GM12874 (cell line): ENCODE measurements around the gene DGAT2L6.

ENCODE experiments used
- TF ChIP-seq, protein P1 (sequence below): IDR thresholded peaks from 2 replicates; pipeline ENCODE4 v1.5.1; 2011; ENCODE audit warnings: low read depth, mild to moderate bottlenecking, control low read depth, low read length, moderate library complexity; ENCODE audit not compliant: insufficient read depth

DGAT2L6 gene

DNA sequence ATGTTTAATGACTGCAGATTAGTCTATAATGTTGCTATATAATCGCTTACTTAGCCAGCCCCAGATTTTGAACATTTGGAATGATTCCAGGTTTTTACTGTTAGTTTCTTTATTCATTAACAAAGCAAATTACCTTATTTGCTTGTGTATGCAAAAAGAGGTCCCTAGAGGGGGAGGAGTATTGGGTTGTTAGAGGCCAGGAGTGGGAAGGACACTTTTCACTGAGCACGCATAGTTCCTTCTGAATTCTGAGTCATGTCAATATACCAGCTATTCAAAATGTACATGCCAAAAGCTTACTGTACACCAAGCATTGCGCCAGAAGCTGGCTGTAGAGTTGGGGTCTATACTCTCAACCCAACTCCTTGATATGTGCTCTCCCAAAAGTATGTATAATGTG lies 5.1 kb upstream of the DGAT2L6 start:
- TF ChIP-seq, protein P1, sequence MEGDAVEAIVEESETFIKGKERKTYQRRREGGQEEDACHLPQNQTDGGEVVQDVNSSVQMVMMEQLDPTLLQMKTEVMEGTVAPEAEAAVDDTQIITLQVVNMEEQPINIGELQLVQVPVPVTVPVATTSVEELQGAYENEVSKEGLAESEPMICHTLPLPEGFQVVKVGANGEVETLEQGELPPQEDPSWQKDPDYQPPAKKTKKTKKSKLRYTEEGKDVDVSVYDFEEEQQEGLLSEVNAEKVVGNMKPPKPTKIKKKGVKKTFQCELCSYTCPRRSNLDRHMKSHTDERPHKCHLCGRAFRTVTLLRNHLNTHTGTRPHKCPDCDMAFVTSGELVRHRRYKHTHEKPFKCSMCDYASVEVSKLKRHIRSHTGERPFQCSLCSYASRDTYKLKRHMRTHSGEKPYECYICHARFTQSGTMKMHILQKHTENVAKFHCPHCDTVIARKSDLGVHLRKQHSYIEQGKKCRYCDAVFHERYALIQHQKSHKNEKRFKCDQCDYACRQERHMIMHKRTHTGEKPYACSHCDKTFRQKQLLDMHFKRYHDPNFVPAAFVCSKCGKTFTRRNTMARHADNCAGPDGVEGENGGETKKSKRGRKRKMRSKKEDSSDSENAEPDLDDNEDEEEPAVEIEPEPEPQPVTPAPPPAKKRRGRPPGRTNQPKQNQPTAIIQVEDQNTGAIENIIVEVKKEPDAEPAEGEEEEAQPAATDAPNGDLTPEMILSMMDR, result no peak

DNA sequence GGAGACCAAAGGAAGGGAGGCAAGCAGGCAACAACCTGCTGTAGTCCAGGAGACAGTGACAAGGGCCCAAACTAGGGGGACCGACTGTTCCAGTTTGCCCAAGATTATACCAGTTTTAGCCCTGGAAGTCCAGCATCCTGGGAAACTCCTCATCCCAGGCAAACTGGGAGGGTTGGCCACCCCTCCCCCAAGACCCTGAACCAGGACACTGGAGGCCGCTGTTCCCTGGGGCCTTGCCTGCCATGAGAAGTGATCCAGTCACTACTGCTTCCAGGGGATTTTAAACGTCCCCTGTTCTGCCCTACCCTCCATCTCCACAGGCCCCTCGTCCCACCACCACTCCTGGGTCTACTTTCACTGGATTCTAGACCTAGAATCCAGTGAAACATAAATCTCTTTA lies 4.3 kb upstream of the DGAT2L6 start:
- TF ChIP-seq, protein P1, result no peak

- TF ChIP-seq, protein P1, result no peak
Measured at GRCh38 chrX:70174754-70175153, 2.5 kb upstream of the DGAT2L6 start.

DNA sequence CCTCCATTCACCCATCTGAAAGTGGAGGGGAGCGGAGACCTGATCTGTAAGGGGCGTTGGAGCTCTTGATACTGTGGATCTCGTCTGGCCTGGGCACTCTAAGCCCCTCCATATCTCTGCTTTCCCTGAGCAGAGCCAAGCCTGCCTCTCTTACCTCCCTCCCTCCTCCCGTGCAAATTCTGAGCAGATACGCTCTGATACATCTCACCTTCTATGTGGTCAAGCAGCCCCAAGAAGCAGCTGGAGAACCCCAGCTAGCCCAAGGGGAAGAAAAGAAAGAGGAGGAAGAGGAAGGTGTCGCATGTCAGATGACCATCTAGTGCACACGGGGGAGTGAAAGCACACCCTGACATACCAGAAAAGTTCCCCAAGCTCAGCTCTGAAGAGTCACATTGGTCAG lies 1.9 kb upstream of the DGAT2L6 start:
- TF ChIP-seq, protein P1, result no peak

DNA sequence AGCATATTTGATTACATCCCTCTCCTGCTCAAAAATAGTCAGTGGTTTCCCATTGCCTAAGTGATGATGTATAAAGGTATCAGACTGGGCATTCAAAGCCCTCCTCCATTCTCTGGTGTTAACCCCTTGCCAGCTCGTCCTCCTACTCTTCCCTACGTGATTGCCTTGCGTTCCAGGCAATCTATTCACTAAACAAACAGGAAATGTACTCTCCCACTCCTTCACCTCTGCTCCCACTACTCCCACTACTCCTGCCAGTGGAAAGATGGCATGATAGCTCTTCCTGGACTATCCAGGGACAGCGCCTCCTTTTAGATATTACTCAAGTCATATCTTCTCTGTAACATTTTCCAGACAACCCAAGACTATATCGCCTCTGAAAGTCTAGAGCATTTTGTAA lies 5.8 kb downstream of the DGAT2L6 start:
- TF ChIP-seq, protein P1, result no peak

- TF ChIP-seq, protein P1, result no peak
Measured at GRCh38 chrX:70190225-70190624, 12.9 kb downstream of the DGAT2L6 start.

- TF ChIP-seq, protein P1, result peak; percentile 53; the same call in 1 of the 2 replicates
Measured at GRCh38 chrX:70196961-70197720, 19.9 kb downstream of the DGAT2L6 start.
